ENCODE measurements around the gene PACS2.
A peak's percentile ranks its signal among the peaks of the same experiment; 100 is the strongest.

PACS2 gene

GRCh38 chr14:105375635-105376057 is 61.1 kb downstream of the PACS2 start:
- no peak overlapping the region for H3K9ac ChIP-seq
- TF ChIP-seq Cebpa-rat (IDR thresholded peaks at IDR 0.05) = no peak
- H4K20me1 ChIP-seq = peaks cover 0 to 5% (median 0%) of the 10 kb centered on the region in 11 experiments; a peak in 1 of 22 replicates
- H3K27ac ChIP-seq = no peak overlapping the region
- H3K4me3 ChIP-seq = no peak overlapping the region
- peaks cover 0 to 13% (median 4%) of the 10 kb centered on the region in 11 experiments; a peak in 6 of 22 replicates for H3K36me3 ChIP-seq
- H3K4me1 ChIP-seq = peaks cover 9 to 28% (median 17%) of the 10 kb centered on the region in 10 experiments
- H3K27me3 ChIP-seq = no peaks in the 10 kb centered on the region
- H3K4me2 ChIP-seq = peak overlapping the region; percentile 11 to 81 (median 62); a peak in 21 of 22 replicates
- H3K9me3 ChIP-seq (replicated peaks in 1 of 11) = no peaks in the 10 kb centered on the region

- Histone ChIP-seq H3K4me2 (peak overlapping the region in 9 of 11 experiments; percentile 34 to 81 (median 68); a peak in 17 of 22 replicates), H4K20me1 (peaks cover 0 to 11% (median 0%) of the 10 kb centered on the region in 11 experiments; a peak in 1 of 22 replicates), H3K4me1 (peaks cover 9 to 28% (median 17%) of the 10 kb centered on the region in 10 experiments), H3K27ac (no peak overlapping the region), H3K36me3 (peaks cover 0 to 16% (median 6%) of the 10 kb centered on the region in 11 experiments; a peak in 11 of 22 replicates), H3K9ac (no peak overlapping the region), H3K4me3 (no peak overlapping the region), H3K27me3 (no peaks in the 10 kb centered on the region), H3K9me3 (replicated peaks in 1 of 11) (no peaks in the 10 kb centered on the region)
- TF ChIP-seq Cebpa-rat (IDR thresholded peaks at IDR 0.05) = no peak
Measured at GRCh38 chr14:105376521-105377440, 62.2 kb downstream of the PACS2 start.

- peak overlapping the region in 1 of 11 experiments; percentile 14; a peak in 1 of 22 replicates for H3K9ac ChIP-seq
- no peak overlapping the region for H3K4me2 ChIP-seq
- H3K27ac ChIP-seq = no peak overlapping the region
- H3K4me1 ChIP-seq = peaks cover 9 to 28% (median 17%) of the 10 kb centered on the region in 10 experiments
- peaks cover 0 to 25% (median 14%) of the 10 kb centered on the region in 11 experiments; a peak in 14 of 22 replicates for H3K36me3 ChIP-seq
- no peak overlapping the region for H3K4me3 ChIP-seq
- H4K20me1 ChIP-seq = peaks cover 0 to 15% (median 0%) of the 10 kb centered on the region in 11 experiments; a peak in 2 of 22 replicates
- H3K9me3 ChIP-seq (replicated peaks in 1 of 11) = no peaks in the 10 kb centered on the region
- no peak for TF ChIP-seq Cebpa-rat (IDR thresholded peaks at IDR 0.05)
- H3K27me3 ChIP-seq = no peaks in the 10 kb centered on the region
Measured at GRCh38 chr14:105377555-105378182, 63.1 kb downstream of the PACS2 start.

- Histone ChIP-seq H3K27me3 (no peaks in the 10 kb centered on the region), H3K4me2 (no peak overlapping the region), H3K9me3 (replicated peaks in 1 of 11) (no peaks in the 10 kb centered on the region), H4K20me1 (peaks cover 0 to 15% (median 0%) of the 10 kb centered on the region in 11 experiments; a peak in 2 of 22 replicates), H3K36me3 (peaks cover 0 to 30% (median 19%) of the 10 kb centered on the region in 11 experiments; a peak in 16 of 22 replicates), H3K27ac (no peak overlapping the region), H3K4me1 (peaks cover 9 to 28% (median 17%) of the 10 kb centered on the region in 10 experiments), H3K9ac (peak overlapping the region in 2 of 11 experiments; percentile 14 to 55; a peak in 2 of 22 replicates), H3K4me3 (no peak overlapping the region)
- TF ChIP-seq Cebpa-rat (IDR thresholded peaks at IDR 0.05) = no peak
Measured at GRCh38 chr14:105378199-105378598, 63.7 kb downstream of the PACS2 start.

- H3K27me3 ChIP-seq = no peaks in the 10 kb centered on the region
- TF ChIP-seq Cebpa-rat (IDR thresholded peaks at IDR 0.05) = no peak
- H3K4me3 ChIP-seq = no peak overlapping the region
- H3K4me1 ChIP-seq = peaks cover 9 to 28% (median 17%) of the 10 kb centered on the region in 10 experiments
- H3K27ac ChIP-seq = no peak overlapping the region
- peaks cover 0 to 15% (median 0%) of the 10 kb centered on the region in 11 experiments; a peak in 2 of 22 replicates for H4K20me1 ChIP-seq
- H3K36me3 ChIP-seq = peaks cover 0 to 35% (median 26%) of the 10 kb centered on the region in 11 experiments; a peak in 17 of 22 replicates
- H3K4me2 ChIP-seq = no peak overlapping the region
- peak overlapping the region in 4 of 11 experiments; percentile 12 to 55 (median 25); a peak in 5 of 22 replicates for H3K9ac ChIP-seq
- H3K9me3 ChIP-seq (replicated peaks in 1 of 11) = no peaks in the 10 kb centered on the region
Measured at GRCh38 chr14:105378873-105379685, 64.5 kb downstream of the PACS2 start.

GRCh38 chr14:105379946-105380345 is 65.4 kb downstream of the PACS2 start:
- Histone ChIP-seq H3K27me3 (no peaks in the 10 kb centered on the region), H3K4me1 (peaks cover 9 to 23% (median 17%) of the 10 kb centered on the region in 10 experiments), H3K9me3 (replicated peaks in 1 of 11) (no peaks in the 10 kb centered on the region), H3K4me3 (no peak overlapping the region), H4K20me1 (peaks cover 0 to 15% (median 0%) of the 10 kb centered on the region in 11 experiments; a peak in 2 of 22 replicates), H3K36me3 (peaks cover 0 to 43% (median 34%) of the 10 kb centered on the region in 11 experiments; a peak in 17 of 22 replicates), H3K9ac (no peak overlapping the region), H3K4me2 (no peak overlapping the region), H3K27ac (no peak overlapping the region)
- no peak for TF ChIP-seq Cebpa-rat (IDR thresholded peaks at IDR 0.05)

- Histone ChIP-seq H3K9ac (no peak overlapping the region), H4K20me1 (peaks cover 0 to 15% (median 0%) of the 10 kb centered on the region in 11 experiments; a peak in 2 of 22 replicates), H3K4me3 (no peak overlapping the region), H3K36me3 (peaks cover 0 to 50% (median 37%) of the 10 kb centered on the region in 11 experiments; a peak in 17 of 22 replicates), H3K4me2 (no peak overlapping the region), H3K4me1 (peaks cover 5 to 23% (median 16%) of the 10 kb centered on the region in 10 experiments), H3K27me3 (no peaks in the 10 kb centered on the region), H3K9me3 (replicated peaks in 1 of 11) (no peaks in the 10 kb centered on the region), H3K27ac (no peak overlapping the region)
- no peak for TF ChIP-seq Cebpa-rat (IDR thresholded peaks at IDR 0.05)
Measured at GRCh38 chr14:105380756-105381155, 66.2 kb downstream of the PACS2 start.
